SK-N-SH (cell line): ENCODE measurements around the gene ETFDH. TPM values are rescaled to one million over a fixed set of nuclear protein-coding genes. Genes with fewer than 3 reads are reported as not detected.

ENCODE experiments used
- CTCF ChIA-PET: fragments of 300-600, 350-600 bp; formaldehyde crosslinking; extraction: SDS; loops from one replicate; lab custom pipeline; 2021; lab: Yijun Ruan, JAX
- POLR2A ChIA-PET: fragments of 350-600 bp; sonication (Branson Sonifier 250); formaldehyde crosslinking; extraction: SDS; loops from one replicate; lab custom pipeline; 2020; ENCODE audit warnings: antibody characterized with exemption, inconsistent platforms; lab: Yijun Ruan, JAX
- DNase-seq: peaks from one replicate; pipeline ENCODE4 v3.0.0; 2012
- H2AFZ ChIP-seq: fragments of 200-600 bp; sonication (generic); 2 replicates; pipeline ENCODE4 v1.8.1; 2016; ENCODE audit warnings: antibody characterized with exemption, mild to moderate bottlenecking, low read depth
- H3F3A ChIP-seq: fragments of 200-600 bp; sonication (generic); replicated peaks from 2 replicates; pipeline ENCODE3; 2016; ENCODE audit warnings: antibody characterized with exemption, mild to moderate bottlenecking; ENCODE audit not compliant: insufficient read depth
- H3K27ac ChIP-seq, 2 experiments: fragments of 200-500 bp in 1 of 2; fragments of 200-600 bp in 1 of 2; sonication (Bioruptor generic) in 1 of 2; sonication (generic), shearing (Covaris generic) in 1 of 2; 2 replicates each; pipeline versions ENCODE4 v1.5.1 to v1.6.1; 2014 to 2016; ENCODE audit warnings: low read depth in 2 of 2, inconsistent platforms in 1 of 2, low read length in 1 of 2, mild to moderate bottlenecking in 1 of 2, mixed read lengths in 1 of 2
- H3K27me3 ChIP-seq: fragments of 200-600 bp; sonication (generic), shearing (Covaris generic); 2 replicates; pipeline ENCODE4 v1.6.1; 2016; ENCODE audit warnings: mixed run types; ENCODE audit not compliant: insufficient read depth
- H3K36me3 ChIP-seq, 2 experiments: fragments of 200-500 bp in 1 of 2; fragments of 200-600 bp in 1 of 2; sonication (Bioruptor generic) in 1 of 2; sonication (generic) in 1 of 2; replicated peaks in 1 of 2; 2 replicates each; pipeline versions ENCODE3 to v1.5.1; 2014 to 2016; ENCODE audit warnings: low read length in 1 of 2, mild to moderate bottlenecking in 1 of 2; ENCODE audit not compliant: insufficient read depth in 2 of 2, control insufficient read depth in 1 of 2
- H3K4me1 ChIP-seq, 2 experiments: fragments of 200-500 bp in 1 of 2; fragments of 200-600 bp in 1 of 2; sonication (Bioruptor generic) in 1 of 2; sonication (generic), shearing (Covaris generic) in 1 of 2; 2 replicates each; pipeline versions ENCODE4 v1.5.1 to v1.6.1; 2014 to 2016; ENCODE audit warnings: low read depth in 1 of 2, low read length in 1 of 2, mixed run types in 1 of 2; ENCODE audit not compliant: insufficient read depth in 2 of 2, control insufficient read depth in 1 of 2
- H3K4me2 ChIP-seq: fragments of 200-600 bp; sonication (generic), shearing (Covaris generic); 2 replicates; pipeline ENCODE4 v1.6.1; 2017; ENCODE audit warnings: mixed run types
- H3K4me3 ChIP-seq, 2 experiments: fragments of 200-500 bp in 1 of 2; fragments of 200-600 bp in 1 of 2; sonication (Bioruptor generic) in 1 of 2; sonication (generic), shearing (Covaris generic) in 1 of 2; 2 replicates each; pipeline versions ENCODE4 v1.5.1 to v1.8.1; 2014 to 2016; ENCODE audit warnings: low read depth in 2 of 2, inconsistent platforms in 1 of 2, low read length in 1 of 2, mild to moderate bottlenecking in 1 of 2, mixed read lengths in 1 of 2, moderate library complexity in 1 of 2
- H3K79me2 ChIP-seq: fragments of 200-600 bp; sonication (generic); 2 replicates; pipeline ENCODE4 v1.8.1; 2017; ENCODE audit warnings: mild to moderate bottlenecking; ENCODE audit not compliant: insufficient read depth
- H3K9ac ChIP-seq: fragments of 200-600 bp; sonication (generic); 2 replicates; pipeline ENCODE4 v1.6.1; 2017; ENCODE audit warnings: mixed run types
- H3K9me2 ChIP-seq: fragments of 200-600 bp; sonication (generic); 2 replicates; pipeline ENCODE4 v1.6.1; 2017; ENCODE audit warnings: mixed run types
- H3K9me3 ChIP-seq: fragments of 200-600 bp; sonication (generic); 2 replicates; pipeline ENCODE4 v1.6.1; 2017; ENCODE audit warnings: mixed run types, mild to moderate bottlenecking, moderate library complexity
- H4K20me1 ChIP-seq: fragments of 200-600 bp; sonication (generic); 2 replicates; pipeline ENCODE4 v1.6.1; 2017; ENCODE audit warnings: mild to moderate bottlenecking, mixed run types; ENCODE audit not compliant: insufficient read depth
- CHD2 ChIP-seq: fragments of 150-350 bp; IDR thresholded peaks from 2 replicates; pipeline ENCODE4 v1.6.1; 2018; ENCODE audit warnings: low read length; ENCODE audit not compliant: partially characterized antibody
- CTCF ChIP-seq: fragments of 200-600 bp; sonication (generic); IDR thresholded peaks from 2 replicates; pipeline ENCODE4 v1.6.1; 2017; ENCODE audit warnings: antibody characterized with exemption, mild to moderate bottlenecking, moderate library complexity
- ELF1 ChIP-seq: IDR thresholded peaks from 2 replicates; pipeline ENCODE4 v1.4.0; 2012
- EZH2phosphoT487 ChIP-seq: fragments of 200-600 bp; sonication (generic); IDR thresholded peaks from 2 replicates; pipeline ENCODE4 v1.6.1; 2017; ENCODE audit warnings: low read depth, mixed run types, mild to moderate bottlenecking, antibody characterized with exemption, moderate library complexity, borderline replicate concordance
- FOXJ3 ChIP-seq: sonication (generic); formaldehyde crosslinking; IDR thresholded peaks from 2 replicates; pipeline ENCODE4 v1.5.1; 2020; ENCODE audit warnings: mild to moderate bottlenecking, missing genetic modification reagents
- FOXM1 ChIP-seq: IDR thresholded peaks from 2 replicates; pipeline ENCODE4 v1.4.0; 2012; ENCODE audit warnings: low read depth, mild to moderate bottlenecking
- IRF3 ChIP-seq: fragments of 150-350 bp; IDR thresholded peaks from 2 replicates; pipeline ENCODE4 v1.6.1; 2016; ENCODE audit warnings: mild to moderate bottlenecking, low read depth, low read length
- MXI1 ChIP-seq: IDR thresholded peaks from 2 replicates; pipeline ENCODE4 v1.6.1; 2012; ENCODE audit warnings: mild to moderate bottlenecking, low read depth, low read length, improper control_type of control experiment
- NFIC ChIP-seq: IDR thresholded peaks from 2 replicates; pipeline ENCODE4 v1.4.0; 2012; ENCODE audit warnings: borderline replicate concordance
- RAD21 ChIP-seq: IDR thresholded peaks from 2 replicates; pipeline ENCODE4 v1.6.1; 2012; ENCODE audit warnings: mild to moderate bottlenecking, low read length
- RCOR1 ChIP-seq: fragments of 150-350 bp; IDR thresholded peaks from 2 replicates; pipeline ENCODE4 v1.6.1; 2017; ENCODE audit warnings: antibody characterized with exemption, low read length
- SMC3 ChIP-seq: IDR thresholded peaks from 2 replicates; pipeline ENCODE4 v1.6.1; 2012; ENCODE audit warnings: low read depth, low read length, improper control_type of control experiment
- TAF1 ChIP-seq: IDR thresholded peaks from 2 replicates; pipeline ENCODE4 v1.6.1; 2012; ENCODE audit warnings: low read depth, mild to moderate bottlenecking, low read length, moderate library complexity, borderline replicate concordance
- USF1 ChIP-seq: IDR thresholded peaks from 2 replicates; pipeline ENCODE4 v1.4.0; 2012; ENCODE audit warnings: low read depth, borderline replicate concordance
- USF2 ChIP-seq: fragments of 150-350 bp; IDR thresholded peaks from 2 replicates; pipeline ENCODE4 v1.6.1; 2017; ENCODE audit warnings: antibody characterized with exemption, low read length, low read depth, borderline replicate concordance
- YY1 ChIP-seq: IDR thresholded peaks from 2 replicates; pipeline ENCODE4 v1.4.0; 2012; ENCODE audit warnings: low read depth, mild to moderate bottlenecking
- WGBS: methylation state at CpG from one replicate; pipeline ENCODE4 v1.1.6; 2017; ENCODE audit warnings: low lambda C conversion rate; 5-methylcytosine and 5-hydroxymethylcytosine counted together
- polyA plus RNA-seq, 3 experiments: library from polyadenylated mRNA; depleted of rRNA; stranded (reverse); fragments of >200 nt; gene quantifications; 2 replicates each; pipeline ENCODE4 v1.2.3, GENCODE V29; 2012

Gene ETFDH
- polyA plus RNA-seq, 1 of the 3 experiments (the other 2 are of a cell fraction), result 12.1 TPM

- Histone ChIP-seq H3K27me3 (no peaks in the 10 kb centered on the region), H3K36me3 (no peaks in the 10 kb centered on the region), H3K27ac (no peak overlapping the region), H3K4me3 (no peak overlapping the region), H3F3A (peaks cover 1% of the 10 kb centered on the region), H3K9ac (no peak overlapping the region), H4K20me1 (no peaks in the 10 kb centered on the region), H3K4me2 (no peak overlapping the region), H3K9me3 (no peaks in the 10 kb centered on the region), H3K79me2 (peaks cover 11% of the 10 kb centered on the region; the same call in 1 of the 2 replicates), H3K9me2 (no peaks in the 10 kb centered on the region), H3K4me1 (peaks cover 0 to 7% of the 10 kb centered on the region in 2 experiments; a peak in 2 of 4 replicates), H2AFZ (no peak overlapping the region)
- CTCF ChIA-PET, result no interaction called here
- no peak for DNase-seq
- TF ChIP-seq CHD2, result no peak
- POLR2A ChIA-PET, result no interaction called here
- 69% methylated on average over 5 of the region's 5 CpGs for WGBS
Measured at GRCh38 chr4:158676076-158676475, 4.0 kb downstream of the ETFDH start.

- peaks cover 0 to 2% of the 10 kb centered on the region in 2 experiments for H3K36me3 ChIP-seq
- no peaks in the 10 kb centered on the region for H3K27me3 ChIP-seq
- H2AFZ ChIP-seq, result no peak overlapping the region
- no peaks in the 10 kb centered on the region; the same call in 1 of the 2 replicates for H3K79me2 ChIP-seq
- no peaks in the 10 kb centered on the region for H4K20me1 ChIP-seq
- CTCF ChIA-PET, result interaction anchor here (0.8 kb wide), 1 partner anchor 44 kb away, joined by 3 read pairs; no protein-coding TSS in a partner anchor
- POLR2A ChIA-PET, result no interaction called here
- H3K4me1 ChIP-seq, result no peaks in the 10 kb centered on the region
- H3K9ac ChIP-seq, result no peak overlapping the region
- no peak overlapping the region for H3K4me3 ChIP-seq
- DNase-seq, result no peak
- TF ChIP-seq FOXM1 (no peak), CHD2 (no peak), SMC3 (no peak), USF1 (no peak), USF2 (no peak), NFIC (no peak), RCOR1 (no peak), ELF1 (no peak), TAF1 (no peak), MXI1 (no peak), RAD21 (no peak), IRF3 (no peak), EZH2phosphoT487 (no peak), FOXJ3 (CRISPR knock-in tag) (no peak), CTCF (no peak), YY1 (no peak)
- WGBS, result 83% methylated on average over 2 of the region's 2 CpGs
- no peak overlapping the region for H3K4me2 ChIP-seq
- no peaks in the 10 kb centered on the region for H3F3A ChIP-seq
- no peak overlapping the region for H3K27ac ChIP-seq
- no peaks in the 10 kb centered on the region for H3K9me3 ChIP-seq
- H3K9me2 ChIP-seq, result no peaks in the 10 kb centered on the region
Measured at GRCh38 chr4:158678767-158679166, 6.7 kb downstream of the ETFDH start.
